Measurements from ENCODE around the gene NLGN4X.
"Not testable (repeated sequence)": the region's sequence is repeated elsewhere in the genome, so short reads cannot be mapped to it uniquely, and the experiment has no call there.

NLGN4X gene

GRCh38 chrX:5907207-5907606, 321.5 kb downstream of the NLGN4X start:
- Histone ChIP-seq H3K4me1 (0 out of 2 replicates have a peak, but pooled peaks cover 5% of the 10 kb centered on the region), H3K9me3 (peaks cover 6% of the 10 kb centered on the region), H3K9ac (no peak overlapping the region), H3K27ac (no peak overlapping the region), H3K4me3 (no peak overlapping the region), H3K27me3 (no peaks in the 10 kb centered on the region), H4K20me1 (no peaks in the 10 kb centered on the region), H3K36me3 (no peaks in the 10 kb centered on the region), H3K4me2 (no peak overlapping the region)
- no peak for TF ChIP-seq Cebpa-rat (IDR thresholded peaks at IDR 0.05)

GRCh38 chrX:5903586-5904190, 325.0 kb downstream of the NLGN4X start:
- H3K4me3 ChIP-seq, H4K20me1 ChIP-seq, H3K4me1 ChIP-seq, H3K27me3 ChIP-seq, H3K36me3 ChIP-seq, H3K9ac ChIP-seq, H3K4me2 ChIP-seq, H3K27ac ChIP-seq, H3K9me3 ChIP-seq: not testable (repeated sequence)

GRCh38 chrX:5898463-5898862, 330.2 kb downstream of the NLGN4X start:
- Histone ChIP-seq H3K9ac (no peak overlapping the region), H3K27me3 (no peaks in the 10 kb centered on the region), H3K4me2 (no peak overlapping the region), H3K36me3 (no peaks in the 10 kb centered on the region), H3K27ac (no peak overlapping the region), H3K4me3 (no peak overlapping the region), H4K20me1 (no peaks in the 10 kb centered on the region), H3K9me3 (no peaks in the 10 kb centered on the region), H3K4me1 (no peaks in the 10 kb centered on the region)
- no peak for TF ChIP-seq Cebpa-rat (IDR thresholded peaks at IDR 0.05)

GRCh38 chrX:5891378-5891777, 337.3 kb downstream of the NLGN4X start:
- no peak overlapping the region for H3K4me2 ChIP-seq
- no peaks in the 10 kb centered on the region for H3K9me3 ChIP-seq
- H3K4me1 ChIP-seq: no peaks in the 10 kb centered on the region
- H3K36me3 ChIP-seq: no peaks in the 10 kb centered on the region
- no peaks in the 10 kb centered on the region for H4K20me1 ChIP-seq
- H3K4me3 ChIP-seq: no peak overlapping the region
- H3K27ac ChIP-seq: no peak overlapping the region
- no peak for TF ChIP-seq Cebpa-rat (IDR thresholded peaks at IDR 0.05)
- no peaks in the 10 kb centered on the region for H3K27me3 ChIP-seq
- no peak overlapping the region for H3K9ac ChIP-seq

GRCh38 chrX:5876984-5877596, 351.6 kb downstream of the NLGN4X start:
- H3K9ac ChIP-seq: no peak overlapping the region
- no peaks in the 10 kb centered on the region for H3K36me3 ChIP-seq
- no peaks in the 10 kb centered on the region for H3K27me3 ChIP-seq
- TF ChIP-seq Cebpa-rat (IDR thresholded peaks at IDR 0.05): no peak
- no peaks in the 10 kb centered on the region for H4K20me1 ChIP-seq
- no peak overlapping the region for H3K27ac ChIP-seq
- no peaks in the 10 kb centered on the region for H3K4me1 ChIP-seq
- H3K4me3 ChIP-seq: no peak overlapping the region
- no peak overlapping the region for H3K4me2 ChIP-seq
- H3K9me3 ChIP-seq: no peaks in the 10 kb centered on the region

GRCh38 chrX:5870238-5870637, 358.4 kb downstream of the NLGN4X start:
- H3K4me1 ChIP-seq: no peaks in the 10 kb centered on the region
- H3K9me3 ChIP-seq: no peaks in the 10 kb centered on the region
- H3K4me3 ChIP-seq: no peak overlapping the region
- no peak for TF ChIP-seq Cebpa-rat (IDR thresholded peaks at IDR 0.05)
- H3K27ac ChIP-seq: no peak overlapping the region
- H3K36me3 ChIP-seq: no peaks in the 10 kb centered on the region
- H3K4me2 ChIP-seq: no peak overlapping the region
- H3K9ac ChIP-seq: no peak overlapping the region
- no peaks in the 10 kb centered on the region for H4K20me1 ChIP-seq
- H3K27me3 ChIP-seq: no peaks in the 10 kb centered on the region

- no peak overlapping the region for H3K27ac ChIP-seq
These were observed 358.9 kb downstream of the NLGN4X start for GRCh38 chrX:5869786-5870185.

GRCh38 chrX:5867778-5868177, 360.9 kb downstream of the NLGN4X start:
- Histone ChIP-seq H3K9ac (no peak overlapping the region), H3K27ac (no peak overlapping the region), H4K20me1 (no peaks in the 10 kb centered on the region), H3K4me2 (no peak overlapping the region), H3K4me3 (no peak overlapping the region), H3K4me1 (no peaks in the 10 kb centered on the region), H3K9me3 (no peaks in the 10 kb centered on the region), H3K27me3 (no peaks in the 10 kb centered on the region), H3K36me3 (no peaks in the 10 kb centered on the region)
- no peak for TF ChIP-seq Cebpa-rat (IDR thresholded peaks at IDR 0.05)

More at GRCh38 chrX:5869786-5870185, 358.9 kb downstream of the NLGN4X start:
- Histone ChIP-seq H3K4me3 (no peak overlapping the region), H3K9me3 (no peaks in the 10 kb centered on the region), H3K4me2 (no peak overlapping the region), H3K36me3 (no peaks in the 10 kb centered on the region), H3K27me3 (no peaks in the 10 kb centered on the region), H3K9ac (no peak overlapping the region), H4K20me1 (no peaks in the 10 kb centered on the region), H3K4me1 (no peaks in the 10 kb centered on the region)
- no peak for TF ChIP-seq Cebpa-rat (IDR thresholded peaks at IDR 0.05)

- Histone ChIP-seq H3K36me3 (no peaks in the 10 kb centered on the region), H3K9me3 (no peaks in the 10 kb centered on the region), H4K20me1 (no peaks in the 10 kb centered on the region), H3K4me3 (no peak overlapping the region), H3K9ac (no peak overlapping the region), H3K4me2 (no peak overlapping the region), H3K4me1 (no peaks in the 10 kb centered on the region), H3K27me3 (no peaks in the 10 kb centered on the region), H3K27ac (no peak overlapping the region)
- no peak for TF ChIP-seq Cebpa-rat (IDR thresholded peaks at IDR 0.05)
These were observed 371.4 kb downstream of the NLGN4X start for GRCh38 chrX:5857232-5857631.

- no peak overlapping the region for H3K4me3 ChIP-seq
- no peaks in the 10 kb centered on the region for H3K4me1 ChIP-seq
- no peak overlapping the region for H3K27ac ChIP-seq
- no peaks in the 10 kb centered on the region for H4K20me1 ChIP-seq
- TF ChIP-seq Cebpa-rat (IDR thresholded peaks at IDR 0.05): no peak
- H3K9ac ChIP-seq: no peak overlapping the region
- no peak overlapping the region for H3K4me2 ChIP-seq
- H3K36me3 ChIP-seq: no peaks in the 10 kb centered on the region
- H3K9me3 ChIP-seq: no peaks in the 10 kb centered on the region
- H3K27me3 ChIP-seq: no peaks in the 10 kb centered on the region
These were observed 375.7 kb downstream of the NLGN4X start for GRCh38 chrX:5852941-5853340.

- no peaks in the 10 kb centered on the region for H3K36me3 ChIP-seq
- no peak overlapping the region for H3K4me2 ChIP-seq
- no peaks in the 10 kb centered on the region for H4K20me1 ChIP-seq
- H3K27me3 ChIP-seq: no peaks in the 10 kb centered on the region
- no peak for TF ChIP-seq Cebpa-rat (IDR thresholded peaks at IDR 0.05)
- H3K9ac ChIP-seq: no peak overlapping the region
- no peak overlapping the region for H3K27ac ChIP-seq
- H3K4me1 ChIP-seq: no peaks in the 10 kb centered on the region
- H3K9me3 ChIP-seq: no peaks in the 10 kb centered on the region
- no peak overlapping the region for H3K4me3 ChIP-seq
These were observed 386.1 kb downstream of the NLGN4X start for GRCh38 chrX:5842601-5843000.

All from BLaER1 (cell line).